Smooth muscle cell (in vitro differentiated cells): ENCODE data around the gene TSR3. TPM values are rescaled to one million over a fixed set of nuclear protein-coding genes. Genes with fewer than 3 reads are reported as not detected.

Experiments
- DNase-seq: peaks from one replicate; lab custom pipeline; 2025; ENCODE audit not compliant: unreplicated experiment; lab: John Stamatoyannopoulos, UW
- H2AFZ ChIP-seq: fragments of 200-600 bp; sonication (generic); 2 replicates; pipeline ENCODE4 v1.6.0; 2016; ENCODE audit warnings: antibody characterized with exemption, low read depth, mild to moderate bottlenecking
- H3F3A ChIP-seq: fragments of 200-600 bp; sonication (generic); 2 replicates; pipeline ENCODE4 v1.6.0; 2017; ENCODE audit warnings: antibody characterized with exemption, low read depth
- H3K27ac ChIP-seq: fragments of 200-600 bp; sonication (generic); 2 replicates; pipeline ENCODE4 v1.5.1; 2016; ENCODE audit warnings: low read depth, mild to moderate bottlenecking
- H3K27me3 ChIP-seq: fragments of 200-600 bp; sonication (generic); 2 replicates; pipeline ENCODE4 v1.6.1; 2016; ENCODE audit warnings: low read depth, mild to moderate bottlenecking
- H3K36me3 ChIP-seq: fragments of 200-600 bp; sonication (generic); 2 replicates; pipeline ENCODE4 v1.5.1; 2016; ENCODE audit warnings: low read depth
- H3K4me1 ChIP-seq: fragments of 200-600 bp; sonication (generic); 2 replicates; pipeline ENCODE4 v1.5.1; 2016; ENCODE audit warnings: low read depth
- H3K4me2 ChIP-seq: fragments of 200-600 bp; sonication (generic); 2 replicates; pipeline ENCODE4 v1.6.0; 2016; ENCODE audit warnings: mild to moderate bottlenecking
- H3K4me3 ChIP-seq: fragments of 200-600 bp; sonication (generic); 2 replicates; pipeline ENCODE4 v1.5.1; 2016; ENCODE audit warnings: mild to moderate bottlenecking
- H3K79me2 ChIP-seq: fragments of 200-600 bp; sonication (generic); 2 replicates; pipeline ENCODE4 v1.6.0; 2016; ENCODE audit warnings: low read depth, mild to moderate bottlenecking
- H3K9ac ChIP-seq: fragments of 200-600 bp; sonication (generic); 2 replicates; pipeline ENCODE4 v1.6.0; 2016; ENCODE audit warnings: low read depth
- H3K9me3 ChIP-seq: fragments of 200-600 bp; sonication (generic); replicated peaks from 2 replicates; pipeline ENCODE4 v1.5.1; 2016; ENCODE audit warnings: low read depth
- H4K20me1 ChIP-seq: fragments of 200-600 bp; sonication (generic); 2 replicates; pipeline ENCODE4 v1.6.0; 2016; ENCODE audit warnings: low read depth
- CTCF ChIP-seq: fragments of 200-600 bp; sonication (generic); IDR thresholded peaks from 2 replicates; pipeline ENCODE4 v1.5.1; 2017; ENCODE audit warnings: borderline replicate concordance, mild to moderate bottlenecking, antibody characterized with exemption; ENCODE audit not compliant: insufficient read depth, poor library complexity, severe bottlenecking
- WGBS: methylation state at CpG from one replicate; pipeline ENCODE4 v1.1.7; 2016; ENCODE audit warnings: low lambda C conversion rate; 5-methylcytosine and 5-hydroxymethylcytosine counted together
- polyA plus RNA-seq: library from polyadenylated mRNA; unstranded; fragments of >200 nt; fragmentation: Nextera tagmentation; extraction: Ambion mirVana; gene quantifications from 2 replicates; pipeline ENCODE4 v1.2.1, GENCODE V29; 2016
- total RNA-seq: library from RNA; depleted of rRNA; stranded (reverse); fragments of >200 nt; gene quantifications from 2 replicates; pipeline ENCODE4 v1.2.3, GENCODE V29; 2014

TSR3 gene
- total and polyA plus RNA-seq, 2 experiments from 2014 or later = 54.9 to 142 TPM

GRCh38 chr16:1355591-1355990 is 3.9 kb upstream of the TSR3 start:
- Histone ChIP-seq H2AFZ (no peak overlapping the region), H3F3A (no peaks in the 10 kb centered on the region), H3K9ac (no peak overlapping the region), H3K27ac (no peak overlapping the region), H3K4me3 (no peak overlapping the region), H3K79me2 (peaks cover 69% of the 10 kb centered on the region), H3K27me3 (no peaks in the 10 kb centered on the region), H3K36me3 (no peaks in the 10 kb centered on the region), H3K9me3 (no peaks in the 10 kb centered on the region), H4K20me1 (peaks cover 62% of the 10 kb centered on the region), H3K4me1 (peaks cover 7% of the 10 kb centered on the region), H3K4me2 (no peak overlapping the region)
- no peak for TF ChIP-seq CTCF
- no peak for DNase-seq
- 95% methylated on average over 11 of the region's 15 CpGs for WGBS

GRCh38 chr16:1354815-1355540 is 3.3 kb upstream of the TSR3 start:
- DNase-seq = no peak
- Histone ChIP-seq H3K4me2 (no peak overlapping the region), H3F3A (no peaks in the 10 kb centered on the region), H3K79me2 (peaks cover 70% of the 10 kb centered on the region), H3K27ac (no peak overlapping the region), H3K9ac (no peak overlapping the region), H3K4me3 (no peak overlapping the region), H4K20me1 (peaks cover 58% of the 10 kb centered on the region), H3K27me3 (no peaks in the 10 kb centered on the region), H3K36me3 (no peaks in the 10 kb centered on the region), H3K4me1 (peaks cover 7% of the 10 kb centered on the region), H2AFZ (no peak overlapping the region), H3K9me3 (no peaks in the 10 kb centered on the region)
- TF ChIP-seq CTCF = no peak
- WGBS = 96% methylated on average over 42 of the region's 49 CpGs

DNA sequence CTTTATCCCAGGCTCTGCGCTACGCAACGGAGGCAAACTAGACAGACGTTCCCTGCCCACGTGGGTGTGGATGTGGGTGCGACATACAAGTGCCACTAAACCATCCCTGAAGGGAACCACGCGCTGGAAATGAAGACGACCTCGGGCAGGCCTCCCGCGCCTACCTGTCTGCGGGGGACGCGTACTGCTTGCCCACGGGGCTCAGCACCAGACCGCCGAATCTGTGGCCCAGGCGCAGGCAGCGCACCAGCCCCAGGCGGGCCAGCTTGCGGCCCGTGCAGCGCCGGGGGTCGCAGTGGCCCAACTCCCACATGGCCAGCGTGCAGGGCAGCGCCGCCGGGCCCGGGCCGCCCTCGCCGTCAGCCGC is 480 bp downstream of the TSR3 start:
- no peak for TF ChIP-seq CTCF
- Histone ChIP-seq H3K36me3 (no peaks in the 10 kb centered on the region), H4K20me1 (peaks cover 21% of the 10 kb centered on the region), H3K4me1 (peaks cover 7% of the 10 kb centered on the region), H3K79me2 (peaks cover 59% of the 10 kb centered on the region), H3K4me2 (peak overlapping the region; percentile 99), H3K9ac (peak overlapping the region; percentile 83), H3F3A (no peaks in the 10 kb centered on the region), H2AFZ (peak overlapping the region; percentile 69), H3K27me3 (no peaks in the 10 kb centered on the region), H3K4me3 (peak overlapping the region; percentile 97), H3K9me3 (no peaks in the 10 kb centered on the region), H3K27ac (no peak overlapping the region)
- WGBS = 4% methylated on average over 32 of the region's 35 CpGs
- no peak for DNase-seq

GRCh38 chr16:1350691-1351090 is 987 bp downstream of the TSR3 start:
- Histone ChIP-seq H3K9ac (peak overlapping the region; percentile 83), H2AFZ (no peak overlapping the region), H3F3A (no peaks in the 10 kb centered on the region), H3K4me2 (peak overlapping the region; percentile 99), H3K27ac (no peak overlapping the region), H4K20me1 (peaks cover 16% of the 10 kb centered on the region), H3K4me1 (peaks cover 7% of the 10 kb centered on the region), H3K27me3 (no peaks in the 10 kb centered on the region), H3K36me3 (no peaks in the 10 kb centered on the region), H3K4me3 (peak overlapping the region; percentile 97), H3K9me3 (no peaks in the 10 kb centered on the region), H3K79me2 (peaks cover 54% of the 10 kb centered on the region)
- TF ChIP-seq CTCF = no peak
- WGBS = 91% methylated on average over 19 of the region's 19 CpGs
- DNase-seq = no peak
